GM21515 (cell line): Measurements from ENCODE around the gene KLHL3.

Experiments used
- ATAC-seq: cut with Tn5 transposase; IDR thresholded peaks from one replicate; pipeline ENCODE4 v1.9.1; 2021; ENCODE audit not compliant: unreplicated experiment

Gene KLHL3

DNA sequence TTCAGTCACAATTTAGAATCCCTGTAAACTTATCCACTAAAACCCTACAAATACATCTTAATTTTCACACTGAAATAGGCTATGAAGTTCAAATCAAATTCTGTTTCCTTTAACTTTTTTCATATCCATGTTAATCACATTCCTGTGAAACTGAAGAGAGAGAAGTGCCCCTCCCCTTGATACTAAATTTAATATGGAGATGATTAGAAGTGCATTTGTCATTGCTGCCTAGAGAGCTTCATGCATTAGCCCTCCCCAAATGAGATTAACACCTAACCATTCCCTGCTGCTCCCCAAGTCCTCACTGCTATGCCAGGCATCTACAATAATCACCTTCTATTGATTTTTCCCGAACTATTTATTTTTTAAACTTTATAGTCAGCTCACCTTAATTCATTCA lies 151.6 kb downstream of the KLHL3 start:
- no peak for ATAC-seq

DNA sequence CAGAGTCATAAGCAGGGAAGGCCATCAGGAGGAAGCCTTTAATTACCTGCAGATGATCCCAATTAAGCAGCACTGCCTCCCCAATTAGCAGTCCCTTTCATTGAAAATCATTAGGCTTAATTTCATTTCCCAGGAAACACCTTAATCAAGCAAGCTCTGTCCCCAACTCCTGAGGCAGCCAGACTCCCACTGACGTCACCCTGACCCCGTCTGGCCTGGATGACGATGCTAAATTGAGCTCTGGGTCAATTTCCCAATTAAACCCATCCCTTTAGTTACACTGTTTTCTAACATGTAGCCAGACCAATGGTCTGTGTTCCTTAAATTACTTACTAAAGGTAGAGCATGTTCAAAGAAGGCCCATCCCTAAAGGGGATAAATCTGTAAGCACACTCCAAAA lies 152.8 kb downstream of the KLHL3 start:
- ATAC-seq = no peak

DNA sequence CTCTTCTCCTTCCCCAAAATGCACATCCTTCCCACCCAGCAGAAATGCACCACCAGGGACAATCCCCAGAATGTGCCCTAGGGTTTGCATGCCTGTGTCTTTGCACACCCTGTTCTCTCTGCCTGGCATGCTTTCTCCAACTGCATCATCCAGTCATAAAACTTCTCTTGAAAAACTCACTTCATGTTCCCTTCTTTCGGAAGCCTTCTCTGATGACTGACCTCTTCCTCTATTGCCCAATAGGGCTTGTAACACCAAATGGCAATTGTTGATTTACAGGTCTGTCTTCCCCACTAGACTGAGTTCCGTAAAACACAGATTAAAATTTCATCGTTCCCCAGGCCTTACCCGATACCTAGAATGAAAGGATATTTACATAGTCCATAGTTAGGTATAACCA lies 153.7 kb downstream of the KLHL3 start:
- no peak for ATAC-seq

DNA sequence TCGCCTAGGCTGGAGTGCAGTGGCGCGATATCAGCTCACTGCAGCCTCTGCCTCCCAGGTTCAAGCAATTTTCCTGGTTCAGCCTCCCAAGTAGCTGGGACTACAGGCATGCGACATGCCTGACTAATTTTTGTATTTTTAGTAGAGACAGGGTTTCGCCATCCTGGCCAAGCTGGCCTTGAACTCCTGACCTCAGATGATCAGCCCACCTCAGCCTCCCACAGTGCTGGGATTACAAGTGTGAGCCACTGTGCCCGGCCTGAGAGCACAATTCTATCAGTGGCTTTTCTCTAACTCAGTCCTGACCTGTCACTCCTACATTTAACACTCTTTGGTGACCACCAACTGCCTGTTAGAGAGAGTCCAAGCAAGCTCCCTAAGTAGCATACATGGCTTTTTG lies 154.1 kb downstream of the KLHL3 start:
- no peak for ATAC-seq

DNA sequence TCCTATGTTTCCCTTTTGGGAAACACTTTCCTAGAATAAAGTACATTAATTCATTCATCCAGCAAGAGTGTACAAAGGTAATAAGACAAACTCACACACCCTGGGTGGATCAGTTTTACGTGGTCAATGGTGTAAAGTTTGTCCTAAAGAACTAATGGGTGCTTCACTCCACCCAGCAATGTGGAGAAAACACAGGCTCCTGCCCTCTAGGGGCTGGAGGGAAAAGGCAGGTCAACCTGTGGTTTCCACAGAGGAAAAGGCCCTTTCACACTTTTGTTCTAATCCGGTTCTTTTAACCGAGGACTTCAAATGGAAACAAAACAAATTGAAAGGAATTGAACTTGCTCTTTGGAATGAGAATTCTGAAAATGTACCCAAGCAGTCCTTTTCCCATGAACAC lies 155.9 kb downstream of the KLHL3 start:
- ATAC-seq = no peak

DNA sequence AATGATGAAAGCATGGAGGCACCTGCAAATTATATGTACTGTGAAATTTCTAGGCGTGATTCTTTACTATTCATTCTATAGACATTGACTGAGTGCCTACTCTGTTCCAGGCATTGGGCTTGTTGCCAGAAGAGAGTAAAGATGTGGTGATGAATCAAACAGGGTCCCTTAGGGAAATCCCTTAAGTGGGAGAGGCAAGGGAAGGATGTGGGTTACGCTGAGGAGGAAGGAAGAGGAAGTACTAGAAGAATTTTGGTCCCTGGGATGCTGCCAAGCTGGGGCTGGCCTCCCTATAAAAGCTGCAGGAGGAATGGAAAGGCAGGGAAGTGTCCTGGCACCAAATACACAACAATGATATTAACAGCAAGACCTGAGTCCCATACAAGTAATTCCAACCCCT lies 160.0 kb downstream of the KLHL3 start:
- ATAC-seq = no peak

DNA sequence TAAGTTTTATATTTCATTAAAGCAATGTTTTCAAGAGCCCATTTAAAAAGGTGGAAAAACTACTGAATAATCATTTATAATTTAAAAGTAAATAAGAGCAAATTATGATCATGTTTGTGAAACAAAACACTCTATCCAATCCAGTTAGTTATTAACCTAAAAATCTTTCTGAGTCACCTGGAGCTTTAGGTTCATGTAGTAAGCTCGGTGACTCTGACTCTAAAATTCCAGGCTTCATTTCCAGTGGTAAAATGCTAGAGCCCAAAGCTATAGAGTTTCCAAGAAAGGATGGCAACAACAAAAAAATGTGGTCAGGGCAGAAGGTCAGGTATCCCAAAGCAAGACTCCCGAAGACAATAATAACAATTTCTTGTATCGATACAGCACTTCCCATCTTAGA lies 160.7 kb downstream of the KLHL3 start:
- ATAC-seq = no peak

DNA sequence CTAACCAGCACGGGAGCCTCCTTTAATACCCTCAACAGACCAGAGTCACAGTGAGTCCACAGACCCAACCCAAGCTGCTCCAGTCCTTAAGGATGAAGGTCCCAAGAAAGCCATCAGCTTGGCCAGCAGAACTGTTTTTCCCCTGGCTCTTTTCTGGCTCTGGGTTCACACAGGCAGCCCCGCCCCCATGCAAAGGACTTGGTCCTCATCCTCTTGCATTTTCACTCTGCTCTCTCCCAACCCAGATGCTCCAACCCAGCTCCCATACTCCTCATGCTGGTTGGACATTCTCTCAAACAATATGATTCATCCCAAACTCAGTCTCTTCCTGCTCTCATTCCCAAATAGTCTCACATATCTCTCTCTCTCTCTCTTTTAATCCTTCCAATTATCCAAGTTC lies 162.5 kb downstream of the KLHL3 start:
- no peak for ATAC-seq

DNA sequence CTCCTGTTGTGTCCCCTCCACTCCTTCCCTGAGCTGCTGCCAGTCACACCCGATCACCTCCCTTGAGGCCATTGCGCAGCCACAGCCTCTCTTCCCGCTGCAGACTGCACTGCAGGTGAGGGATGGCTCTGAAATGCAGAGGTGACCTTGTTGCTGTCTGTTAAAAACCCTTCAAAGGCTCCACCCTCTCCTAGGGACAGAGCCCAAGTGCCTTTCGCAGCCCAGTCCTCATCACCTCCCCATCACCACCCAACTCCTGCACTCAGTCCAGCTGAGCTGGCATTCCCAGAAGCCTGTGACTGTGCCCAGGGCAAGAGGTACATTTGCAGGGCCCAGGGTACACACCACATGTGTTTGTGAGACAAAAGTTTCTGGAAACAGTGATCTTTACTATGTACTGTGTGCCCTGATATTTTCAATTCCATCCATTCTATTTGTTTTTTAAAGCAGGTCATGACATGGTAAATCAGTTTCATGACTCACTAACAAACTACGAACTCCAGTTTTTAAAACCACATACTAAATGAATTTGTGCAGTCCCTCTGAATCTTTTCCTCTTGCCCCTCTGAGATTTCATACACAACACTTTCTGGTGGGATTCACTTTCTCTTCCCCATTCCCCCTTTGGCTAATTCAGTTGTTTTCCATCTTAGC lies 163.7 kb downstream of the KLHL3 start:
- no peak for ATAC-seq

DNA sequence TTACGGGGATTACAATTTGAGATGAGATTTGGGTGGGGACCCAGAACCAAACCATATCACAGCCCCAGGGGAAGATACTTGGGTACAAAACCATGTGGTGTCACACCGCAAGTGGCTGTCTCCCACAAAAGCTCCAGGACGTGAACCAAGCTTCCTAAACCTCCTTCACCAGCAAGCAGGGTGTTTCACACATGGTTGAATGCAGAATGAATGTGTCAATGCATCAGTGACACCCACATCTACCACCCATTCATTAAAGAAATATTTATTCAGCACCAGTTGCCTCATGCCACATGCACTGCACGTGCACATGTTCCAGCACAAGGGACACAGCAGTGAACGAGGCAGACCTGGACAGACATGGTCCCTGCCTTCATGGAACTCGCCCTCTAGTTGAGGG lies 165.8 kb downstream of the KLHL3 start:
- no peak for ATAC-seq
